K562 (cell line): Measurements from ENCODE around the gene PATE1. TPM values are rescaled to one million over a fixed set of nuclear protein-coding genes. Genes with fewer than 3 reads are reported as not detected.
A peak's percentile ranks its signal among the peaks of the same experiment; 100 is the strongest.

Source experiments
- ATAC-seq: fragments of 200-7000 bp; cut with Tn5 transposase; 3 replicates; pipeline ENCODE4 v1.9.1; 2020; ENCODE audit warnings: moderate library complexity
- BruUV-seq: library from RNA; stranded (reverse); fragments of 400-500 nt; replicated peaks from 2 replicates; lab custom pipeline; 2021; lab: Mats Ljungman, UMichigan
- CTCF ChIA-PET: fragments of 300-600 bp; formaldehyde crosslinking; extraction: SDS; loops from one replicate; lab custom pipeline; 2021; ENCODE audit warnings: low intra/inter-chr PET ratio; lab: Yijun Ruan, JAX
- POLR2A ChIA-PET: fragments of 300-600, 350-650 bp; sonication (Branson Sonifier 250); formaldehyde crosslinking; extraction: SDS; loops from one replicate; lab custom pipeline; 2021; ENCODE audit warnings: antibody characterized with exemption, inconsistent platforms; lab: Yijun Ruan, JAX
- DNase-seq, 4 experiments: peaks; one replicate each; pipeline versions ENCODE4 v3.0.0 to v3.0.0-alpha.2; 2011 to 2018; ENCODE audit warnings: low spot score in 3 of 4, mixed read lengths in 3 of 4; ENCODE audit errors: extremely low read depth in 1 of 4
- FAIRE-seq: peaks from 2 replicates; lab custom pipeline; 2011; peaks lifted over from hg19 to GRCh38; lab: Jason Lieb, UNC
- H2AFZ ChIP-seq: 2 replicates; pipeline ENCODE4 v1.6.0; 2011; ENCODE audit warnings: low read depth, low read length, control low read depth, inconsistent platforms
- H3K27ac ChIP-seq: fragments of 200-600 bp; 3 replicates; pipeline ENCODE4 v1.8.0; 2011; ENCODE audit warnings: low read depth, mild to moderate bottlenecking, control low read depth, inconsistent platforms, low read length, moderate library complexity, mixed read lengths; ENCODE audit errors: extremely low read depth
- H3K27me3 ChIP-seq, 2 experiments: fragments of 300-600 bp in 1 of 2; 2 replicates in 1 of 2; 3 replicates in 1 of 2; pipeline versions ENCODE4 v1.6.0 to v1.8.0; 2011; ENCODE audit warnings: inconsistent platforms in 2 of 2, low read length in 2 of 2, mild to moderate bottlenecking in 1 of 2, mixed read lengths in 1 of 2, moderate library complexity in 1 of 2; ENCODE audit not compliant: control insufficient read depth in 2 of 2, insufficient read depth in 2 of 2
- H3K36me3 ChIP-seq: fragments of 300-600 bp; 3 replicates; pipeline ENCODE4 v1.8.0; 2011; ENCODE audit warnings: mild to moderate bottlenecking, low read length, inconsistent platforms; ENCODE audit not compliant: control insufficient read depth, insufficient read depth
- H3K4me1 ChIP-seq, 2 experiments: fragments of 200-600 bp in 1 of 2; replicated peaks in 1 of 2; 2 replicates in 1 of 2; 3 replicates in 1 of 2; pipeline versions ENCODE4 v1.5.1 to v1.8.0; 2011; ENCODE audit warnings: inconsistent platforms in 2 of 2, low read length in 2 of 2, mild to moderate bottlenecking in 1 of 2, mixed read lengths in 1 of 2, moderate library complexity in 1 of 2; ENCODE audit not compliant: control insufficient read depth in 2 of 2, insufficient read depth in 2 of 2
- H3K4me2 ChIP-seq: 2 replicates; pipeline ENCODE4 v1.6.1; 2011; ENCODE audit warnings: low read length, control low read depth, inconsistent platforms, mixed read lengths; ENCODE audit not compliant: insufficient read depth
- H3K4me3 ChIP-seq: fragments of 200-600 bp; sonication (generic), shearing (Covaris generic); 2 replicates; pipeline ENCODE4 v1.5.1; 2016; ENCODE audit warnings: control low read depth, inconsistent platforms
- H3K79me2 ChIP-seq: fragments of 200-600 bp; 3 replicates; pipeline ENCODE4 v1.8.0; 2011; ENCODE audit warnings: low read length, inconsistent platforms; ENCODE audit not compliant: control insufficient read depth, insufficient read depth
- H3K9ac ChIP-seq, 2 experiments: 2 replicates each; pipeline versions ENCODE4 v1.6.0 to v1.6.1; 2011; ENCODE audit warnings: low read depth in 2 of 2, low read length in 2 of 2, control low read depth in 1 of 2, inconsistent platforms in 1 of 2, mild to moderate bottlenecking in 1 of 2, mixed read lengths in 1 of 2; ENCODE audit not compliant: insufficient read depth in 1 of 2
- H3K9me1 ChIP-seq: one replicate; pipeline ENCODE4 v1.6.0; 2011; ENCODE audit warnings: inconsistent platforms, mild to moderate bottlenecking, low read length, moderate library complexity; ENCODE audit not compliant: control insufficient read depth, insufficient read depth
- H3K9me3 ChIP-seq: replicated peaks from 2 replicates; pipeline ENCODE4 v1.5.1; 2011; ENCODE audit warnings: low read depth, low read length, inconsistent platforms; ENCODE audit not compliant: control insufficient read depth, insufficient read depth
- H4K20me1 ChIP-seq: replicated peaks from 2 replicates; pipeline ENCODE4 v1.6.1; 2011; ENCODE audit warnings: low read length, inconsistent platforms, mixed read lengths; ENCODE audit not compliant: control insufficient read depth, insufficient read depth
- CEBPB ChIP-seq: fragments of 450-650 bp; IDR thresholded peaks from 2 replicates; pipeline ENCODE4 v1.6.1; 2016; ENCODE audit warnings: missing genetic modification characterization, missing compliant biosample characterization
- CEBPG ChIP-seq, 3 experiments: fragments of 200-800 bp in 1 of 3; sonication (Bioruptor generic) in 1 of 3; sonication (generic) in 1 of 3; formaldehyde crosslinking in 1 of 3; IDR thresholded peaks in 2 of 3; conservative IDR thresholded peaks in 1 of 3; 2 replicates each; pipeline versions ENCODE4 v1.6.1 to v1.8.0; 2016 to 2022; ENCODE audit warnings: missing compliant biosample characterization in 2 of 3, missing genetic modification characterization in 2 of 3, mild to moderate bottlenecking in 1 of 3, missing genetic modification reagents in 1 of 3
- DMBX1 ChIP-seq: fragments of 250-450 bp; sonication (Bioruptor Pico); IDR thresholded peaks from 2 replicates; pipeline ENCODE4 v1.8.0; 2022; ENCODE audit warnings: inconsistent platforms, mild to moderate bottlenecking, moderate library complexity, borderline replicate concordance
- ELF4 ChIP-seq: fragments of 450-650 bp; formaldehyde crosslinking; IDR thresholded peaks from 2 replicates; pipeline ENCODE4 v1.4.0; 2022; ENCODE audit warnings: missing genetic modification characterization
- TEAD1 ChIP-seq, 2 experiments: fragments of 450-650 bp in 1 of 2; sonication (generic) in 1 of 2; formaldehyde crosslinking; IDR thresholded peaks; 2 replicates each; pipeline versions ENCODE4 v1.4.0 to v1.8.0; 2020 to 2022; ENCODE audit warnings: mild to moderate bottlenecking in 2 of 2, missing genetic modification reagents in 1 of 2
- WGBS: fragments of 100-300 bp; shearing (Covaris generic); methylation state at CpG from one replicate; pipeline ENCODE4 v1.1.6; 2016; ENCODE audit warnings: low coverage, mixed read lengths; ENCODE audit not compliant: insufficient coverage; ENCODE audit errors: missing lambda C conversion rate; 5-methylcytosine and 5-hydroxymethylcytosine counted together
- in situ Hi-C: fragments of 300-500 bp; cut with MboI; formaldehyde crosslinking; loops from 4 replicates; pipeline ENCODE4 v1.15.0; 2018; ENCODE audit warnings: inconsistent platforms, mixed read lengths
- intact Hi-C: fragments of 100-400 bp; cut with micrococcal nuclease; formaldehyde crosslinking; loops from 2 replicates; pipeline ENCODE4 v1.14.2; 2022
- polyA plus RNA-seq, 8 experiments: library from polyadenylated mRNA; depleted of rRNA in 4 of 8; stranded (reverse) in 5 of 8; unstranded in 3 of 8; fragments of >200 nt; fragmentation: Nextera tagmentation in 2 of 8; fragmentation: Illumina TruSeq in 1 of 8; extraction: Ambion mirVana in 2 of 8; extraction: Trizol in 1 of 8; gene quantifications; 2 replicates each; pipeline versions ENCODE4 v1.2.1 to v1.2.3, GENCODE V29; 2011 to 2014; ENCODE audit warnings: inconsistent platforms in 1 of 8, missing spikeins in 1 of 8
- total RNA-seq, 7 experiments: library from RNA; depleted of rRNA in 6 of 7; stranded (reverse); fragments of >200 nt in 6 of 7; fragmentation: Illumina TruSeq in 2 of 7; extraction: Trizol in 2 of 7; gene quantifications; 2 replicates each; pipeline versions ENCODE4 v1.2.1 to v1.2.3, GENCODE V29; 2011 to 2021; ENCODE audit warnings: low replicate concordance in 1 of 7
- TF ChIP-seq, protein P1 (sequence below), 2 experiments: fragments of 450-650 bp in 1 of 2; sonication (generic) in 1 of 2; formaldehyde crosslinking in 1 of 2; IDR thresholded peaks in 1 of 2; conservative IDR thresholded peaks in 1 of 2; 2 replicates each; pipeline versions ENCODE4 v1.6.1 to v1.8.1; 2016 to 2023; ENCODE audit warnings: mild to moderate bottlenecking in 2 of 2, moderate library complexity in 2 of 2, inconsistent platforms in 1 of 2, missing genetic modification reagents in 1 of 2
- TF ChIP-seq, protein P2 (sequence below): fragments of 250-450 bp; sonication (Bioruptor Pico); IDR thresholded peaks from 2 replicates; pipeline ENCODE4 v1.4.0; 2020

PATE1 gene
- total and polyA plus RNA-seq, 9 of the 15 experiments (the other 6 are each of a cell fraction or from before 2014, with no cell fraction given) = not detected

GRCh38 chr11:125768336-125769046 lies 22.4 kb downstream of the PATE1 start:
- H3K27ac ChIP-seq = no peak overlapping the region
- in situ Hi-C loops (no loop called here), intact Hi-C loops (no loop called here)
- peaks cover 18 to 25% of the 10 kb centered on the region in 2 experiments for H3K27me3 ChIP-seq
- H3K36me3 ChIP-seq = no peaks in the 10 kb centered on the region
- ATAC-seq = no peak
- no peak overlapping the region for H3K4me2 ChIP-seq
- 0% methylated on average over 10 of the region's 10 CpGs for WGBS
- ChIA-PET CTCF (no interaction called here), POLR2A (interaction anchor here (0.8 kb wide), 1 partner anchor 26 kb away, joined by 4 read pairs; no protein-coding TSS in a partner anchor)
- no peak for FAIRE-seq
- DNase-seq = no peak
- H3K4me1 ChIP-seq = no peaks in the 10 kb centered on the region
- H3K9me3 ChIP-seq = no peaks in the 10 kb centered on the region
- H3K79me2 ChIP-seq = no peaks in the 10 kb centered on the region
- H2AFZ ChIP-seq = no peak overlapping the region
- H4K20me1 ChIP-seq = no peaks in the 10 kb centered on the region
- BruUV-seq = no TSS peak
- no peaks in the 10 kb centered on the region for H3K9me1 ChIP-seq
- H3K9ac ChIP-seq = no peak overlapping the region
- H3K4me3 ChIP-seq = no peak overlapping the region
- TF ChIP-seq DMBX1 (CRISPR knock-in tag) (no peak), CEBPB (tag) (0 out of 2 replicates have a peak, but pooled peaks have one; percentile 26), CEBPG (CRISPR knock-in tag; IDR thresholded peaks at IDR 0.05) (no peak), CEBPG (tag; conservative IDR thresholded peaks at IDR 0.05 in 1 of 2, IDR thresholded peaks at IDR 0.05 in 1 of 2) (peak; percentile 47 to 49), ELF4 (CRISPR knock-in tag) (no peak), TEAD1 (CRISPR knock-in tag; IDR thresholded peaks at IDR 0.05) (no peak)
- TF ChIP-seq, protein P1, sequence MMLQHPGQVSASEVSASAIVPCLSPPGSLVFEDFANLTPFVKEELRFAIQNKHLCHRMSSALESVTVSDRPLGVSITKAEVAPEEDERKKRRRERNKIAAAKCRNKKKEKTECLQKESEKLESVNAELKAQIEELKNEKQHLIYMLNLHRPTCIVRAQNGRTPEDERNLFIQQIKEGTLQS (IDR thresholded peaks at IDR 0.05) = peak; percentile 59
- TF ChIP-seq, protein P1 (CRISPR knock-in tag; conservative IDR thresholded peaks at IDR 0.05) = no peak
- TF ChIP-seq, protein P2, sequence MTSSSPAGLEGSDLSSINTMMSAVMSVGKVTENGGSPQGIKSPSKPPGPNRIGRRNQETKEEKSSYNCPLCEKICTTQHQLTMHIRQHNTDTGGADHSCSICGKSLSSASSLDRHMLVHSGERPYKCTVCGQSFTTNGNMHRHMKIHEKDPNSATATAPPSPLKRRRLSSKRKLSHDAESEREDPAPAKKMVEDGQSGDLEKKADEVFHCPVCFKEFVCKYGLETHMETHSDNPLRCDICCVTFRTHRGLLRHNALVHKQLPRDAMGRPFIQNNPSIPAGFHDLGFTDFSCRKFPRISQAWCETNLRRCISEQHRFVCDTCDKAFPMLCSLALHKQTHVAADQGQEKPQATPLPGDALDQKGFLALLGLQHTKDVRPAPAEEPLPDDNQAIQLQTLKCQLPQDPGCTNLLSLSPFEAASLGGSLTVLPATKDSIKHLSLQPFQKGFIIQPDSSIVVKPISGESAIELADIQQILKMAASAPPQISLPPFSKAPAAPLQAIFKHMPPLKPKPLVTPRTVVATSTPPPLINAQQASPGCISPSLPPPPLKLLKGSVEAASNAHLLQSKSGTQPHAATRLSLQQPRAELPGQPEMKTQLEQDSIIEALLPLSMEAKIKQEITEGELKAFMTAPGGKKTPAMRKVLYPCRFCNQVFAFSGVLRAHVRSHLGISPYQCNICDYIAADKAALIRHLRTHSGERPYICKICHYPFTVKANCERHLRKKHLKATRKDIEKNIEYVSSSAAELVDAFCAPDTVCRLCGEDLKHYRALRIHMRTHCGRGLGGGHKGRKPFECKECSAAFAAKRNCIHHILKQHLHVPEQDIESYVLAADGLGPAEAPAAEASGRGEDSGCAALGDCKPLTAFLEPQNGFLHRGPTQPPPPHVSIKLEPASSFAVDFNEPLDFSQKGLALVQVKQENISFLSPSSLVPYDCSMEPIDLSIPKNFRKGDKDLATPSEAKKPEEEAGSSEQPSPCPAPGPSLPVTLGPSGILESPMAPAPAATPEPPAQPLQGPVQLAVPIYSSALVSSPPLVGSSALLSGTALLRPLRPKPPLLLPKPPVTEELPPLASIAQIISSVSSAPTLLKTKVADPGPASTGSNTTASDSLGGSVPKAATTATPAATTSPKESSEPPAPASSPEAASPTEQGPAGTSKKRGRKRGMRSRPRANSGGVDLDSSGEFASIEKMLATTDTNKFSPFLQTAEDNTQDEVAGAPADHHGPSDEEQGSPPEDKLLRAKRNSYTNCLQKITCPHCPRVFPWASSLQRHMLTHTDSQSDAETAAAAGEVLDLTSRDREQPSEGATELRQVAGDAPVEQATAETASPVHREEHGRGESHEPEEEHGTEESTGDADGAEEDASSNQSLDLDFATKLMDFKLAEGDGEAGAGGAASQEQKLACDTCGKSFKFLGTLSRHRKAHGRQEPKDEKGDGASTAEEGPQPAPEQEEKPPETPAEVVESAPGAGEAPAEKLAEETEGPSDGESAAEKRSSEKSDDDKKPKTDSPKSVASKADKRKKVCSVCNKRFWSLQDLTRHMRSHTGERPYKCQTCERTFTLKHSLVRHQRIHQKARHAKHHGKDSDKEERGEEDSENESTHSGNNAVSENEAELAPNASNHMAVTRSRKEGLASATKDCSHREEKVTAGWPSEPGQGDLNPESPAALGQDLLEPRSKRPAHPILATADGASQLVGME (CRISPR knock-in tag) = no peak
